Adrenal gland (tissue), 12 donors: ENCODE results near the gene ANO6. TPM values are rescaled to one million over a fixed set of nuclear protein-coding genes. Genes with fewer than 3 reads are reported as not detected.
"Not testable (repeated sequence)": the region's sequence is repeated elsewhere in the genome, so short reads cannot be mapped to it uniquely, and the experiment has no call there.

ENCODE experiments used
- DNase-seq, 7 donors: peaks; one replicate each; pipeline ENCODE4 v3.0.0-alpha.2; 2019 to 2020
- H3K27ac ChIP-seq, 5 donors: fragments of 200-600 bp; sonication (generic) in 4 of 5; 1 replicate in 3 of 5; 2 replicates in 2 of 5; pipeline versions ENCODE4 v1.5.1 to v1.8.0; 2016 to 2020; ENCODE audit warnings: mild to moderate bottlenecking in 1 of 5
- H3K27me3 ChIP-seq: fragments of 200-600 bp; 2 replicates; pipeline ENCODE4 v1.8.0; 2021
- H3K36me3 ChIP-seq, 2 donors: fragments of 200-600 bp; replicated peaks in 1 of 2; 1 replicate in 1 of 2; 2 replicates in 1 of 2; pipeline versions ENCODE4 v1.5.1 to v1.8.0; 2018 to 2022
- H3K4me1 ChIP-seq, 2 donors: fragments of 200-600 bp; replicated peaks in 1 of 2; 1 replicate in 1 of 2; 2 replicates in 1 of 2; pipeline versions ENCODE4 v1.5.1 to v1.8.0; 2018 to 2021
- H3K4me3 ChIP-seq, 4 donors: fragments of 200-600 bp; sonication (generic) in 3 of 4; one replicate each; pipeline ENCODE4 v1.5.1; 2016 to 2018
- H3K9me3 ChIP-seq, 3 donors: fragments of 200-600 bp; sonication (generic) in 1 of 3; replicated peaks in 1 of 3; 1 replicate in 2 of 3; 2 replicates in 1 of 3; pipeline versions ENCODE4 v1.5.1 to v1.8.0; 2016 to 2021
- POLR2A ChIP-seq, 2 donors: fragments of 450-650 bp; IDR thresholded peaks; one replicate each; pipeline ENCODE4 v1.6.1; 2017; ENCODE audit warnings: antibody characterized with exemption in 2 of 2, mild to moderate bottlenecking in 2 of 2, moderate library complexity in 1 of 2
- WGBS, 4 donors: extraction: QIAGEN DNeasy Blood & Tissue Kit in 2 of 4; methylation state at CpG; one replicate each; pipeline versions ENCODE4 v1.1.5 to v1.1.7; 2013 to 2017; 5-methylcytosine and 5-hydroxymethylcytosine counted together
- intact Hi-C, 2 donors: fragments of 100-400 bp; cut with DNase I; formaldehyde crosslinking; loops; one replicate each; pipeline versions ENCODE4 v1.14.1 to v1.15.0; 2022 to 2023
- polyA plus RNA-seq, 3 donors: library from polyadenylated mRNA; stranded (reverse); fragments of 200-250 nt in 2 of 3; fragments of 350-450 nt in 1 of 3; fragmentation: Illumina TruSeq in 1 of 3; extraction: RNeasy Lipid Tissue Mini Kit (QIAGEN cat#74804) in 1 of 3; gene quantifications; one replicate each; pipeline ENCODE4 v1.2.3, GENCODE V29; 2013 to 2014
- total RNA-seq, 9 donors: library from RNA; depleted of rRNA in 4 of 9; stranded (reverse); fragments of >200 nt in 4 of 9; fragments of 120-200 nt in 1 of 9; fragmentation: NEBNext Ultra II Directional in 1 of 9; extraction: Animal tissue kit (Norgen Biotek cat#: 25700) in 1 of 9; gene quantifications; one replicate each; pipeline versions ENCODE4 v1.1.0 to v1.2.4, GENCODE V29; 2013 to 2023
- TF ChIP-seq, protein P1 (sequence below), 6 experiments: fragments of 450-650 bp in 4 of 6; fragments of 200-600 bp in 2 of 6; sonication (generic) in 1 of 6; IDR thresholded peaks; 1 replicate in 5 of 6; 2 replicates in 1 of 6; pipeline versions ENCODE4 v1.5.1 to v1.8.0; 2016 to 2021; ENCODE audit warnings: antibody characterized with exemption in 6 of 6, mild to moderate bottlenecking in 2 of 6, moderate library complexity in 1 of 6
- donor health status: healthy with polysubstance abuse.
- donor health status: Bipolar disorder and iron deficiency.
- donor health status: DM: yes; HTN: yes; CAD: no.
- donor health status: DM: no; HTN: no; CAD: no.
- donor health status: DM: no; HTN: no; CAD: no.
- donor health status: DM: yes; HTN: yes; CAD: no.

ANO6 gene
- total and polyA plus RNA-seq, 12 donors, result 7.5 to 92.3 (median 54.4) TPM

DNA sequence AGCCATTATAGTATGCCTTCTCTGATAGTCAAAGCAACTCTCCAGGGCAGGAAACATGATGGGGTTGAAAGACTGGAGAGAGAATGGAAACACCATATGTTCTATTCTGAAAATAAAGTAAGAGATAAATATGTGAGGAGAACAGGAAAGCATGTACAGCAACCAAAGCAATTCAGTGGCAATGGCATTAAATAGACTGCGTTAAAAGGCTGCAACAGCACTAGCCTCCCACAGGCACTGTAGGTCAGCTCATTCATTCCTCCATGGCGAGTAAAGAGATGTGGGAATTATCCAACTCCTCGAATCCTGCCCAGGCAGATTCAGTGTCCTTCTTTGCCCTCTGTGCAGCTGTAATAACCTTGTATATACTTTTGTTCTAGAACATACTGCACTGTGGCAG, 43.8 kb downstream of the ANO6 start:
- no peak for TF ChIP-seq POLR2A (IDR thresholded peaks at IDR 0.05)
- TF ChIP-seq, protein P1, sequence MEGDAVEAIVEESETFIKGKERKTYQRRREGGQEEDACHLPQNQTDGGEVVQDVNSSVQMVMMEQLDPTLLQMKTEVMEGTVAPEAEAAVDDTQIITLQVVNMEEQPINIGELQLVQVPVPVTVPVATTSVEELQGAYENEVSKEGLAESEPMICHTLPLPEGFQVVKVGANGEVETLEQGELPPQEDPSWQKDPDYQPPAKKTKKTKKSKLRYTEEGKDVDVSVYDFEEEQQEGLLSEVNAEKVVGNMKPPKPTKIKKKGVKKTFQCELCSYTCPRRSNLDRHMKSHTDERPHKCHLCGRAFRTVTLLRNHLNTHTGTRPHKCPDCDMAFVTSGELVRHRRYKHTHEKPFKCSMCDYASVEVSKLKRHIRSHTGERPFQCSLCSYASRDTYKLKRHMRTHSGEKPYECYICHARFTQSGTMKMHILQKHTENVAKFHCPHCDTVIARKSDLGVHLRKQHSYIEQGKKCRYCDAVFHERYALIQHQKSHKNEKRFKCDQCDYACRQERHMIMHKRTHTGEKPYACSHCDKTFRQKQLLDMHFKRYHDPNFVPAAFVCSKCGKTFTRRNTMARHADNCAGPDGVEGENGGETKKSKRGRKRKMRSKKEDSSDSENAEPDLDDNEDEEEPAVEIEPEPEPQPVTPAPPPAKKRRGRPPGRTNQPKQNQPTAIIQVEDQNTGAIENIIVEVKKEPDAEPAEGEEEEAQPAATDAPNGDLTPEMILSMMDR (IDR thresholded peaks at IDR 0.05), result no peak
- H3K27ac ChIP-seq, result peak overlapping the region in 2 of 5 donors; percentile 2 to 47
- DNase-seq, result no peak
- intact Hi-C loops, result no loop called here
- no peak overlapping the region for H3K4me3 ChIP-seq
- 62 to 79% (median 69%) methylated on average over 3 of the region's 3 CpGs for WGBS, 4 donors
- H3K27me3 ChIP-seq, result no peaks in the 10 kb centered on the region
- no peaks in the 10 kb centered on the region for H3K36me3 ChIP-seq
- peaks cover 25 to 39% of the 10 kb centered on the region in 2 donors for H3K4me1 ChIP-seq
- no peaks in the 10 kb centered on the region for H3K9me3 ChIP-seq

DNA sequence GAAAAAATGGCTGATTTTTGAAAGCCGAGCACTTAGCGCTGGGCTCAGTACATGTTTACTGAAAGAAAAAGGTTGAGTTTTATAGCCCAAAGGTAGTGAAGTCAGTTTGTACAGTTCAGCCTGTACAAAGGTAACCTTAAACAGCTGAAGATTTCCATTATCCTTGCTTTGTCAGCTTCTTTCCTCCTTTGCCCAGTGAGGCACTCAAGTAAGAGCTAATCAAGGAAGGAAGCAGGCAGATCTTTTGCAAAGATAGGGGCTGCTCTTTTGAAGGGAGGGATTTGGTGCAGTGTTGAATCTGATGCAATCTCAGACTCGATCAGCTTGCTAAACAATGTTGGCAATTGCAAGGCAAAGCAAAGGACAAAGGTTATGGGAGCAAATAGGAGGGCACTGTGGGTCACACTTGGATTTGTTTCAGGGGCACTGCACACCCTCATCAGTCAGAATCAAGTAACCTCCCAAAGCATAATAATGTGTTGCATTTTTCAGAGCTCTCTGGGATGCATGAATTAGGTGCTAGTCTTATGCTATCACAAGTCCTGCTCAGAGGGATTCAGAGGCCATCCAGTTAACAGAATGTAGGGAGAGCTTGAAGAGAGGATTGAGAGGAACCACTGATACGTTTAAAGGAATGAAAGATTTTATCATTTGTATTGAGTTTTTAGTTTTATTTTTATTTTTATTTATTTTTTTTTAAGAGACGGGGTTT, 44.4 kb downstream of the ANO6 start:
- H3K4me1 ChIP-seq, result peaks cover 27 to 39% of the 10 kb centered on the region in 2 donors
- no peaks in the 10 kb centered on the region for H3K9me3 ChIP-seq
- WGBS, 4 donors, result 67 to 75% (median 70%) methylated on average over 5 of the region's 5 CpGs
- peak overlapping the region in 2 of 5 donors; percentile 2 to 47 for H3K27ac ChIP-seq
- DNase-seq, result peak in 3 of 7 donors; percentile 32 to 52 (median 33)
- intact Hi-C loops, result no loop called here
- no peaks in the 10 kb centered on the region for H3K27me3 ChIP-seq
- no peak overlapping the region for H3K4me3 ChIP-seq
- no peak for TF ChIP-seq POLR2A (IDR thresholded peaks at IDR 0.05)
- TF ChIP-seq, protein P1 (IDR thresholded peaks at IDR 0.05), result no peak
- H3K36me3 ChIP-seq, result no peaks in the 10 kb centered on the region

DNA sequence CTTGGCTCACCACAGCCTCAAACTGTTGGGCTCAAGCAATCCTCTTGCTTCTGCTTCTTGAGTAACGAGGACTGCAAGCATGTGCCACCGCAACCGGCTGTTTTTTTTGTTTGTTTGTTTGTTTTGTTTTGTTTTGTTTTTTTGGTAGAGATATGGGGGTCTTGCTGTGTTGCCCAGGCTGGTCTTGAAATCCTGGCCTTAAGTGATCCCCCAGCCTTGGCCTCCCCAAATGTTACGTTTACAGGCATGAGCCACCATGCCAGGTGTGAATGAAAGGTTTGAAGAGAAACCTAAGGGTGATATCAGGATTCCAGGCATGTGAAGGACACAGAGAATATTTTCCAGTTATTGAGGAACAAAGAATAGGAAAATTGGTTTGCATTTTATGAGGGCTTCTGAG, 45.0 kb downstream of the ANO6 start:
- Histone ChIP-seq H3K4me3 (no peak overlapping the region), H3K4me1 (peaks cover 27 to 39% of the 10 kb centered on the region in 2 donors), H3K27me3 (no peaks in the 10 kb centered on the region), H3K36me3 (no peaks in the 10 kb centered on the region), H3K9me3 (no peaks in the 10 kb centered on the region), H3K27ac (no peak overlapping the region)
- no peak for DNase-seq
- intact Hi-C loops, result no loop called here
- no peak for TF ChIP-seq POLR2A (IDR thresholded peaks at IDR 0.05)
- TF ChIP-seq, protein P1 (IDR thresholded peaks at IDR 0.05), result no peak
- WGBS, 4 donors, result 84 to 95% (median 91%) methylated on average over 4 of the region's 4 CpGs

DNA sequence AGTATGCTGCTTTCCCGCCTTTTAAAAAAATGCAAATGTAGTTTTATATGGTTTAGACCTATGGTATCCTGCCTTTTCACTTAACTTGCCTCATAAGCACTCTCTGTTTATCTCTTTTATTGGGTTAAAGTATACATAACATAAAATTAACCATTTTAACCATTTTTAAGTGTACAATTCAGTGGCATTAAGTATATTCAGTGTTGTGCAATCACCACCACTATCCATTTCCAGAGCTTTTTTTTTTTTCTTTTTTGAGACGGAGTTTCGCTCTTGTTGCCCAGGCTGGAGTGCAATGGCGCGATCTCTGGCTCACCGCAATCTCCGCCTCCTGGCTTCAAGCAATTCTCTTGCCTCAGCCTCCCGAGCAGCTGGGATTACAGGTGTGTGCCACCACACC, 46.3 kb downstream of the ANO6 start:
- H3K36me3 ChIP-seq, DNase-seq, H3K27ac ChIP-seq, intact Hi-C loops, H3K27me3 ChIP-seq, H3K9me3 ChIP-seq, H3K4me3 ChIP-seq: not testable (repeated sequence)
- H3K4me1 ChIP-seq, result peaks cover 27 to 35% of the 10 kb centered on the region in 2 donors
- WGBS, 4 donors, result 94 to 97% (median 97%) methylated on average over 8 of the region's 8 CpGs

DNA sequence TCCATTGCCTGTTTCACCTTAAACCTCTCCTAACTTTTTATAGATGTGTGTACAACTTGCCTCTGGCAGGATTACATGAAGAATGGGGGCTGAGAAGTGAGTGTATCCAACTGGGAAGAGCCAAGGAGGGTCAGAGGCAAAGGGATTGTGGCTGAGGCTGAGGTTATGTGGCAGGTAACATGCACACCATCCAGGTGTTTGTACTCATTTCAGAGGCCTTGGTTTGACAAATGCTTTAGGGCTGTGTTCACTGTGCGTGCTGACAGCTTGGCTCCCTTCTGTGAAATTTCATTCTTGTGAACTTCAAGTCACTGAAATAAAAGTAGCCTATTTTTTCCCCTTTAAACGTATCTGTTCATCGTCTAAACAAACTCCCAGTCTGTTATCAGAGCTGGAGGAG, 47.7 kb downstream of the ANO6 start:
- Histone ChIP-seq H3K4me3 (no peak overlapping the region), H3K36me3 (no peaks in the 10 kb centered on the region), H3K4me1 (peaks cover 21 to 41% of the 10 kb centered on the region in 2 donors), H3K9me3 (no peaks in the 10 kb centered on the region), H3K27ac (no peak overlapping the region), H3K27me3 (no peaks in the 10 kb centered on the region)
- 71 to 83% (median 80%) methylated on average over 3 of the region's 3 CpGs for WGBS, 4 donors
- TF ChIP-seq, protein P1 (IDR thresholded peaks at IDR 0.05), result no peak
- TF ChIP-seq POLR2A (IDR thresholded peaks at IDR 0.05), result no peak
- DNase-seq, result no peak
- intact Hi-C loops, result no loop called here
